ENCODE measurements around the gene NDUFB10.

The NDUFB10 gene

GRCh38 chr16:1973461-1974156 is 14.3 kb downstream of the NDUFB10 start:
- no peak for DNase-seq

- no peak for DNase-seq
Observed at GRCh38 chr16:1974157-1975070, 15.1 kb downstream of the NDUFB10 start.

- DNase-seq = no peak
Observed at GRCh38 chr16:1975432-1976215, 16.3 kb downstream of the NDUFB10 start.

- no peak for DNase-seq
Observed at GRCh38 chr16:1976216-1976520, 16.8 kb downstream of the NDUFB10 start.

- DNase-seq = no peak
Observed at GRCh38 chr16:1976951-1977874, 17.9 kb downstream of the NDUFB10 start.

- no peak for DNase-seq
Observed at GRCh38 chr16:1977875-1978268, 18.5 kb downstream of the NDUFB10 start.

- DNase-seq = no peak
Observed at GRCh38 chr16:1978476-1979120, 19.3 kb downstream of the NDUFB10 start.

GRCh38 chr16:1979271-1980029 is 20.1 kb downstream of the NDUFB10 start:
- DNase-seq = peak; percentile 37

GRCh38 chr16:1980030-1980769 is 20.9 kb downstream of the NDUFB10 start:
- no peak for DNase-seq

- no peak for DNase-seq
Observed at GRCh38 chr16:1980770-1981087, 21.4 kb downstream of the NDUFB10 start.

- no peak for DNase-seq
Observed at GRCh38 chr16:1981398-1981836, 22.1 kb downstream of the NDUFB10 start, which contains the start of gene NOXO1. Gene NOXO1, minus strand, starts transcription at chr16:1981469. Its CDS starts 290 bp downstream, at chr16:1981179.

GRCh38 chr16:1982013-1982433 is 22.7 kb downstream of the NDUFB10 start:
- no peak for DNase-seq

GRCh38 chr16:1982991-1983543 is 23.7 kb downstream of the NDUFB10 start:
- DNase-seq = no peak

- DNase-seq = peak; percentile 69
Observed at GRCh38 chr16:1983544-1984346, 24.4 kb downstream of the NDUFB10 start, which contains the start of gene GFER. Gene GFER, plus strand, starts transcription at chr16:1984193. Its CDS starts 26 bp downstream, at chr16:1984219.

GRCh38 chr16:1984347-1985225 is 25.2 kb downstream of the NDUFB10 start:
- DNase-seq = no peak

GRCh38 chr16:1985466-1986150 is 26.3 kb downstream of the NDUFB10 start:
- no peak for DNase-seq

GRCh38 chr16:1987198-1987597 is 27.9 kb downstream of the NDUFB10 start:
- no peak for DNase-seq
